D721Med (cell line): Measurements from ENCODE around the gene AP5S1.

Experiments used
- DNase-seq: peaks from one replicate; pipeline ENCODE4 v3.0.0; 2011; ENCODE audit warnings: low spot score; ENCODE audit not compliant: insufficient read length
- FAIRE-seq: peaks from 2 replicates; lab custom pipeline; 2011; peaks lifted over from hg19 to GRCh38; lab: Jason Lieb, UNC
- TF ChIP-seq, protein P1 (sequence below): IDR thresholded peaks from 2 replicates; pipeline ENCODE4 v1.5.1; 2012; ENCODE audit warnings: mild to moderate bottlenecking, control low read depth; ENCODE audit not compliant: insufficient read depth; ENCODE audit errors: missing control alignments

The AP5S1 gene

GRCh38 chr20:3820048-3820900 lies at the start of gene AP5S1:
Gene AP5S1, plus strand, starts transcription at chr20:3820547. Its CDS starts 1,571 bp downstream, at chr20:3822118.
- DNase-seq: peak; percentile 46
- no peak for FAIRE-seq

GRCh38 chr20:3771552-3772058 lies 48.7 kb upstream of the AP5S1 start:
- DNase-seq (no peak), FAIRE-seq (no peak)
- TF ChIP-seq, protein P1, sequence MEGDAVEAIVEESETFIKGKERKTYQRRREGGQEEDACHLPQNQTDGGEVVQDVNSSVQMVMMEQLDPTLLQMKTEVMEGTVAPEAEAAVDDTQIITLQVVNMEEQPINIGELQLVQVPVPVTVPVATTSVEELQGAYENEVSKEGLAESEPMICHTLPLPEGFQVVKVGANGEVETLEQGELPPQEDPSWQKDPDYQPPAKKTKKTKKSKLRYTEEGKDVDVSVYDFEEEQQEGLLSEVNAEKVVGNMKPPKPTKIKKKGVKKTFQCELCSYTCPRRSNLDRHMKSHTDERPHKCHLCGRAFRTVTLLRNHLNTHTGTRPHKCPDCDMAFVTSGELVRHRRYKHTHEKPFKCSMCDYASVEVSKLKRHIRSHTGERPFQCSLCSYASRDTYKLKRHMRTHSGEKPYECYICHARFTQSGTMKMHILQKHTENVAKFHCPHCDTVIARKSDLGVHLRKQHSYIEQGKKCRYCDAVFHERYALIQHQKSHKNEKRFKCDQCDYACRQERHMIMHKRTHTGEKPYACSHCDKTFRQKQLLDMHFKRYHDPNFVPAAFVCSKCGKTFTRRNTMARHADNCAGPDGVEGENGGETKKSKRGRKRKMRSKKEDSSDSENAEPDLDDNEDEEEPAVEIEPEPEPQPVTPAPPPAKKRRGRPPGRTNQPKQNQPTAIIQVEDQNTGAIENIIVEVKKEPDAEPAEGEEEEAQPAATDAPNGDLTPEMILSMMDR: no peak

More at GRCh38 chr20:3820048-3820900, at the start of gene AP5S1:
- TF ChIP-seq, protein P1: peak; percentile 70

DNA sequence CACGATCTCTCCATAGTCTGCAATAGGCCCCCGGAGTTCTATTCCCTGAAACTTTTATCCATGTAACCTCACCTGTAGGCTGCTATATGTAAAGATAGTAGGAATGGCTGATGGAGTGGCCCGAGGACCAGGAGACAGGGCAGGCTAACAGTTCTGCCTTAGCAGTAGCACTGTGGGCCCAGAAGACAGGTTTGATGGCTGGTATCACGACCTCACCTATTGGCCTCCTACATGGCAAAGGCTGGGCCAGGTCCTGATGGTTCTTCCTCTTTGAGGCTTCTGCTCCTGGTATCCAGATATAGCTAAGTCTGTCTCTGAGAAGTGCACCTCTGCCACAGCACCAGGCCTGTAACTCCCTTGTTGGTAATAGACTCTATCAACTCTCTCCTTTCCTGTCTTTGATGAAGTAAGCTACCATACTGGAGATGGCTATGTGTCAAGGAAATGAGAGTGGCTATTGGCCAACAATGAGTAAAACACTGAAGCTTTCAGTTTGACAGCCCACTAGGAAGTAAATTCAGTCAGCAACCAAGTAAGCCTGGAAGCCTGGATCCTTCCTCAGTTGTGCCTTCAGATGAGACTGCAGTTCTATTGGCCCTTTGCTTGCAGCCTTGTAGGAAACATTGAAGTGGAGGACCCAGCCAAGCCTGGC lies 44.8 kb upstream of the AP5S1 start:
- FAIRE-seq: no peak
- TF ChIP-seq, protein P1: no peak
- no peak for DNase-seq

- TF ChIP-seq, protein P1: no peak
- DNase-seq: no peak
- FAIRE-seq: no peak
These were observed 43.0 kb upstream of the AP5S1 start for GRCh38 chr20:3777381-3777715.

DNA sequence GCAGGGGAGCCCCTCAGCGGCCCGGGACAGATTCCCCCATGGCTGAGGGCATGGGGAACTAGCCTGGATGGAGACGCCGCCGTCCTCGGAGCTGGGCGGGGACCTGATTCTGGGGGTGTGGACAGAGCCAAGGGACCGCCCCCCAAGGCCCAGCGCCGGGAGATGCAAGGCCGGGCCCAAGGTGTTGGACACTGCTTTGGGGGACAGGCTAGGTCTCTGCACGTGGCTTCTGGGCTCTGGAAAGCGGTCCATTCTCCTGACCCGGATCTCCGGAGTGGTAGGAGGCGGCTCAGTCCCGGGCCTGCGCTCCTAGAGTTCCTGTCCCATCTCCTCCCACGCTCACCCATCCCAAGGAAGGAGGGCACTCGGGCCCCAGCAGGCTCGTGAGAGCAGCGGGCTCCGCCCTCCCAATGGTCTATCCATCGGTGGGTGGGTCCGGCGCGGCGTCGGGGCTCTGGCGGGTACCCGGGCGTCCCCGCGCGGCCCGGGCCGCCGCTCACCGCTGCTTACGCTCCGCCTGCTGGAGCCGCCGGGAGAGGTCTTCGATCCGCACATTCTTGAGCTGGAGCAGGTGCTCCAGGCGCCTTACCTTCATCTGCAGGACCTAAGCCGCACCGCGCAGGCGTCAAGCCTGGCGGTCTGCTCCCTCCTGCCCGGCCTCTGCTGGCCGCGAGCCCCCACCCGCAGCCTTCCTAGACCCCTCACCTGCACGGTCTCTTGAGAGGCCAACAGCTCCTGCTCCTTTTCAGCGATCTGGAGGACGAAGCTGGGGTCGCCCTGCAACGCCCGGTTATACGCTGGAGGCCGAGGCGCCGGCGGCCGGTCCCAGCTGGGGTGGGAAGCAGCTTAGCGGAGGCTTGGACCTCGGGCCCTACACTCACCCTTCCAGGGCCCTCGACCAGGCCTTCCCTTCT lies 42.4 kb upstream of the AP5S1 start:
- TF ChIP-seq, protein P1: no peak
- no peak for DNase-seq
- FAIRE-seq: no peak

DNA sequence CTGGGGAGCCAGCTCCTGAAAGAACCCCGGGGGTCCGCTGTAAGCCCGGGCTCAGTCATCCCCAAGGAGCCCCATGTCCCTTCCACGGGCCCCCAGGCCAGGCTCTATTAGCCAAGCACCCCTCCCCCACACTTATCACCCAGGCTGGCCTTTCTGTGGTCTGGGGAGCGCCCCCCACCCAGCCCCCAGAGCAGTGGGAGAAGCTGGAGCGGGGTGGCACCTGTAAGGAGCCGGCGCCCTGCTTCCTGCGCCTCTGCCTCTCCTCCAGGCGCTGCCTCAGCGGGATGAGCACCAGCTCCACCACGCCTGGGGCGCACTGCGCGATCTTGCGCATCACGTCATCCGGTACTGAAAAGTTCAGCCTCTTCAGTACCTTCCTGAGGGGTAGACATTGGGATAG lies 41.4 kb upstream of the AP5S1 start:
- TF ChIP-seq, protein P1: no peak
- FAIRE-seq (no peak), DNase-seq (no peak)
